Iris pigment epithelial cell (primary cell): ENCODE measurements around the gene MCM10.
A peak's percentile ranks its signal among the peaks of the same experiment; 100 is the strongest.
"Not testable (repeated sequence)": the region's sequence is repeated elsewhere in the genome, so short reads cannot be mapped to it uniquely, and the experiment has no call there.

ENCODE experiments used
- DNase-seq: peaks from one replicate; pipeline ENCODE4 v3.0.0-alpha.2; 2011; ENCODE audit warnings: low read depth

MCM10 gene

DNA sequence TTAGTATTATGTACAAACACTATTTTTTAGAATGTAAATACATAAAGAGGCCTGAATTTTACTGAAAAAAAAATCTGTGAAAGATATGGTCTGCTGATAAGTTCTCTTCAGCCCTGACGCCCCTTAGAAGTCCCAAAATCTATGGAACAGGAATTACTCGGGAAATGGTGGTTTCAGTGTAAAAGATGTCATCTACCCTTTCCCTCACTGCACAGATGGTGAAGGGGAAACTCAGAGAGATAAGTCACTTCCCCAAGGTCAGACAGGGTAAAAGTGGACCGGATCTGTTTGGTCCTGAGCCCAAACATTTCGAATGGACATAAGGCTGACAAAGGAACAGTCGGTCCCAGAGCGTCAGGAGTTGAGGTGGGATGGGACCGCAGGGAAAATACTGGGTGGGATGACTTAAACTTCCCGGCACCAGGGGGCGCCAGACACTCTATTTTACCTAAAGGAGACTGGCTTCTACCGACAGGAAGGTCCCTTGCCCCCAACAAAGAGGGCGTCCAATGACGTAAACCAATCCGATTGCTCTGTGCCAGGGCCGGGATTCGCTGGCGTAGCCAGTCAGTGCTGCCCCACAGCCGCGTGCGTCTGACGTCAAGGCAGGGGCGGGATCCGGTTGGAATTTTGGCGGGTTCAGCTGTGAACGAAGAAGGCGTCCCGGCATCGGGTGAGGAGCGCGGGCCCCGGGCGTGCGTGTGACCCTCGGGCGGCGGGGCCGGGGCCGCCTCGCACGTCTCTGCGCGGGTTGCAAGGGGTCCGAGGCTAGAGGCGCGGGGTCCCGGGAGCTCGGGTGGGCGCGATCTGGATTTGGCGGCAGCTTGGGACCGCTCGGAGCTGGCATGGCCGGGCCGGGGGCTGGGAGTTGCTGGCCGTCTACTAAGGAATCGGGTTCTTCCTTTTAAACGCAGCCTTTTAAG, at the start of gene MCM10:
Gene MCM10 (plus strand): TSS at position 625 of the 923 bp plus-strand sequence. CDS start 2,645 bp downstream, outside the sequence.
- DNase-seq = peak; percentile 100

- DNase-seq = no peak
Measured at GRCh38 chr10:13113544-13113943, 47.8 kb upstream of the MCM10 start.

GRCh38 chr10:13115832-13116803, 45.2 kb upstream of the MCM10 start:
- DNase-seq = no peak

DNA sequence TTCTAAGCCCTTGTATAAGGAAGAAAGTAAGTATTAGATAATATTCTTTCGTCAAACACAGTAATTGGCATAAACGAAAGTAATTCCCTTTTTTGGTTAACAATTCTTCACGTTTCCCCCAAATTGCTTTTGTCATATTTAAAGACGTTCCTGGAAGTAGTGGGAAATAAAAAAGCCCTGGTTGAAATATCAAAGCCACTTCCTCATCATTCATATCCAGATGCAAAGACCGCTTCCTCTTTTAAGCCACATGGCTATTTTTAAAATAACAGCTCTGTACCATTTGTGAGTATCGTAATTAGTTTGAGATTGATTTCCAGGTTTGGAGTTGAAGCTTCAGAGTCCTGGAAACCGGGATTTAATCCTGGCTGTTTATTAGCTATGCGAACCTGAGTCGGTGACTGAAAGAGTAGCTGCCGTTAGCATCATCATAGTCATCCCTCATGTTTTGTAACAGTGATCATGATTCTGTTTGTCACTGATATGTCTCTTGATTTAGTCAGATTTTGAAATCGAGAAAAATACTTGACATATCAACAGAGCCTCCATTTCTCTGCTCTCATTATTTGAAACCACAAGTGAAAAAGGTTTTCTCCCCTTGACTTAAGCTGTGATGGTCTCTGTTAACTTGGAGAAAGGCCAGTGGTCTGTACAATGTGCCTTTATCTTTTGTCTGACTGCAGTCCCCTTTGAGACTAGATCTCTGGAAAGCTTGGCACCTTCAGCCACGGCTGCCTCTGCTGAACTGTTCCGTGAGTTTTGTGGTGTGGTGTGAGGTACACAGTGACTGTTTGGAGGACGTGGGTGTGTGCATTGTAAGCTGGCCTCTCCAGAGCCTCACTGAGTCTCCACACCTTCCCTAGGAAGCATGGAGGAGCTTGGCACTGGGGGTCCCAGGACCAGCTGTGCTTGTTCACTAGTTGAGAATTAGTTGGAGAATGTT, 43.2 kb upstream of the MCM10 start:
- DNase-seq = no peak

DNA sequence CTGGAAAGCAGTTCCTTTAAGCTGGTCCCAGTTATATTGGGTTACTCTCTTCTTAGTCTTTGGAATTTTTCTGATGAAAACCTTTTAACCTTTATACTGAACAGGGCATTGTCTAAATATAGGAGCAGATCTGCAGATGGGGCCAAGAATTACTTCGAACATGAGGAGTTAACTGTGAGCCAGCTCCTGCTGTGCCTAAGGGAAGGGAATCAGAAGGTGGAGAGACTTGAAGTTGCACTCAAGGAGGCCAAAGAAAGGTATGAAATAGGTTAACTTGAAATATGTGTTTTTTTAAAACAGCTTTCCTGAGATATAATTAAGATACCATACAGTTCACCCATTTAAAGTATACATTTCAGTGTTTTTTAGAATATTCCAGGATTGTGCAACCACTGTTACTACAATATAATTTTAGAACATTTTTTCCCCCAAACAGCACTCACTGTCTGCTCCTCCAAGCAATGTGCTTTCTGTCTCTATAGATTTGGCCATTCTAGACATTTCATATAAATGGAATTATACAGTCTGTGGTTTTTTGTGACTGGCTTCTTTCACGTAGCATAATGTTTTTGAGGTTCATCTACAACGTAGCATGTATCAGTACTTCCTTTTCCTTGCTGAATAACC, 42.5 kb upstream of the MCM10 start:
- DNase-seq = no peak

GRCh38 chr10:13120786-13121499, 40.4 kb upstream of the MCM10 start:
- no peak for DNase-seq

DNA sequence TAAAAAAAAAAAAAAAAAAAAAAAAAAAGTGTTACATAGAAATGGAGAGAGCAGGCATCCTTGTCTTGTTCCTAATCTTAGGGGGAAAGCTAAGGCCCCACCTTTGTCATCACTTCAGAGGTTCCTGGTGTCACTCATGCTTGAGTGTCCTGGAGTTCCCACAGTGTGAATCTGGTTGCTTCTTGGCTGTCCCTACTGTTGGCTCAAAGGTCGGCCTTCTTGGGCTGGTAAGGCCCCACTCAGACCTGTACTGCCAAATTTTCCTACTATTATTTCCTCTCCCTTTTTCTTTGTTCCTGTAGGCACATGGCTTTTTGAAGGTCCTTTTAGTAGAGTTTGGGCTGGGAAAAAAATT, 39.9 kb upstream of the MCM10 start:
- no peak for DNase-seq

DNA sequence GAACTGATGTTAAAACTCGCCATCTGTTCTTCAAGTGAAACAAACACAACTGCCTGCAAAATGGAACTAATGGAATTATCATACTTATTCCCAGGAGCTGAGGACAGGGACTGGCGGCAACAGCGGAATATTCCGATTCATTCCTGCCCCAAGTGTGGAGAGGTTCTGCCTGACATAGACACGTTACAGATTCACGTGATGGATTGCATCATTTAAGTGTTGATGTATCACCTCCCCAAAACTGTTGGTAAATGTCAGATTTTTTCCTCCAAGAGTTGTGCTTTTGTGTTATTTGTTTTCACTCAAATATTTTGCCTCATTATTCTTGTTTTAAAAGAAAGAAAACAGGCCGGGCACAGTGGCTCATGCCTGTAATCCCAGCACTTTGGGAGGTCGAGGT, 24.7 kb upstream of the MCM10 start:
- DNase-seq = no peak

- DNase-seq = no peak
Measured at GRCh38 chr10:13139150-13139549, 22.2 kb upstream of the MCM10 start.

DNA sequence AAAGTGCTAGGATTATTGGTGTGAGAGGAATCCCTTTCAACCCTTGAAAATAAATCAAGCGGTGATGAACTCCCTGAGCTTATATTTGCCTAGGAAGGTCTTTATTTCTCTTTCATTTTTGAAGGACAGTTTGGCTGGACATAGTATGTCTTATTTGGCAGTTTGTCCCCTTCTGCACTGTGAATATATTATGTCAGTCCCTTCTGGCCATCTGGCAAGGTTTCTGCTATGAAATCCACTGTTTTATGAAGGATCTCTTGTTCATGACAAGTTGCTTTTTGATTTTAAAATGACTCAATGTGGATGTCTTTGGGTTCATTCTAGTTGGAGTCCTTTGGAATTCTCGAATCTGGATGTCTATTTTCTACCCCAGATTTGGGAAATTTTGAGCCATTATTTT, 21.7 kb upstream of the MCM10 start:
- DNase-seq = no peak

GRCh38 chr10:13140627-13141190, 20.6 kb upstream of the MCM10 start:
- DNase-seq = no peak

GRCh38 chr10:13143766-13144165, 17.6 kb upstream of the MCM10 start:
- DNase-seq = peak; percentile 43

- no peak for DNase-seq
Measured at GRCh38 chr10:13144814-13145213, 16.5 kb upstream of the MCM10 start.

- peak; percentile 70 for DNase-seq
Measured at GRCh38 chr10:13146379-13146778, 15.0 kb upstream of the MCM10 start.

GRCh38 chr10:13147161-13147560, 14.2 kb upstream of the MCM10 start:
- DNase-seq = no peak

- DNase-seq = no peak
Measured at GRCh38 chr10:13152296-13152695, 9.1 kb upstream of the MCM10 start.

DNA sequence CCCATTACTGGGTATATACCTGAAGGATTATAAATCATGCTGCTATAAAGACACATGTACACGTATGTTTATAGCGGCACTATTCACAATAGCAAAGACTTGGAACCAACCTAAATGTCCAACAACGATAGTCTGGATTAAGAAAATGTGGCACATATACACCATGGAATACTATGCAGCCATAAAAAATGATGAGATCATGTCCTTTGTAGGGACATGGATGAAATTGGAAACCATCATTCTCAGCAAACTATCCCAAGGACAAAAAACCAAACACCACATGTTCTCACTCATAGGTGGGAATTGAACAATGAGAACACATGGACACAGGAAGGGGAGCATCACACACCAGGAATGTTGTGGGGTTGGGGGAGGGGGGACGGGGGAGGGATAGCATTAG, 5.5 kb upstream of the MCM10 start:
- not testable (repeated sequence) for DNase-seq

DNA sequence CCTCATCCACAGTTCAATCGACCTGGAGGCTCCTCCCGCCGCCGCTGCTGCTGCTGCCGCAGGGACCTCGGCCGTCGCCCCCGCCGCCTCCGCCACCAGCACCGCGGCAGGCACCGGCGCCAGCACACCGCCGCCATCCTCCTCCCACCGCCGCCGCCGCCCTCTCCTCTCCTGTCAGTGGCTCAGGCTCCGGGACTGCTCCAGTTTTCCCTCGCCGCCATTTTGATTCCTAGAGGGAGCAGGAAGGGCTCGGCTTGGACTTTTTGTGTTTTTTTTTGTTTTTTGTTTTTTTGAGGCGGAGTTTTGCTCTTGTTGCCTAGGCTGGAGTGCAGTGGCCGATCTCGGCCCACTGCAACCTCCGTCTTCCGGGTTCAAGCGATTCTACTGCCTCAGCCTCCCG, 3.0 kb upstream of the MCM10 start:
- DNase-seq = no peak

GRCh38 chr10:13161857-13162271, 506 bp downstream of the MCM10 start:
- peak; percentile 20 for DNase-seq

GRCh38 chr10:13163859-13164258, 2.5 kb downstream of the MCM10 start:
- DNase-seq = no peak
